Measurements from ENCODE around the gene CALML5. TPM values are rescaled to one million over a fixed set of nuclear protein-coding genes. Genes with fewer than 3 reads are reported as not detected.

Gene CALML5
- total RNA-seq (2014; rRNA removed; shearing (Covaris generic)) (not detected in 2 replicates), polyA plus RNA-seq (2016; fragmentation: Nextera tagmentation; extraction: Ambion mirVana) (not detected in 2 replicates)

GRCh38 chr10:5499493-5500140 is at the start of gene CALML5:
Gene CALML5, minus strand, starts transcription at chr10:5499570. Its CDS starts 132 bp downstream, at chr10:5499438.
- Histone ChIP-seq H3K9me3 (ENCODE audit: low read depth) (no peaks in the 10 kb centered on the region), H3K4me1 (ENCODE audit: insufficient read depth) (no peaks in the 10 kb centered on the region), H3K4me3 (no peak within 1 kb of the TSS), H4K20me1 (ENCODE audit: insufficient read depth) (no peaks in the 10 kb centered on the region), H3K27ac (no peak within 1 kb of the TSS), H3K4me2 (ENCODE audit: unreplicated experiment) (no peak within 1 kb of the TSS), H3K9ac (no peak within 1 kb of the TSS), H3F3A (ENCODE audit: insufficient read depth) (no peaks in the 10 kb centered on the region), H3K79me2 (ENCODE audit: insufficient read depth) (no peaks in the 10 kb centered on the region), H2AFZ (no peak within 1 kb of the TSS), H3K27me3 (replicated peaks; ENCODE audit: insufficient read depth) (no peaks in the 10 kb centered on the region; the same call in 1 of the 2 replicates), H3K9me2 (ENCODE audit: insufficient read depth) (no peaks in the 10 kb centered on the region), H3K36me3 (ENCODE audit: low read depth) (no peaks in the 10 kb centered on the region)
- 63 to 64% methylated on average over 10 of the region's 10 CpGs for WGBS, 2 experiments (ENCODE audit: low coverage in 1 of 2, low lambda C conversion rate in 2 of 2, missing lambda C conversion rate in 2 of 2)
- in situ Hi-C loops (cut with MboI) = no loop called here
- no peak for DNase-seq
- TF ChIP-seq EZH2 (IDR thresholded peaks at IDR 0.05; ENCODE audit: insufficient read depth, poor library complexity, severe bottlenecking) = no peak
- TF ChIP-seq EZH2phosphoT487 (IDR thresholded peaks at IDR 0.05; ENCODE audit: insufficient read depth, low read depth) = no peak

GRCh38 chr10:5547931-5548660 is 48.7 kb upstream of the CALML5 start:
- Histone ChIP-seq H3K36me3 (ENCODE audit: low read depth) (no peaks in the 10 kb centered on the region), H3K4me3 (peak overlapping the region; percentile 57), H3K27ac (peak overlapping the region; percentile 61), H3K9me2 (ENCODE audit: insufficient read depth) (no peaks in the 10 kb centered on the region), H3K79me2 (ENCODE audit: insufficient read depth) (no peaks in the 10 kb centered on the region), H3K9ac (peak overlapping the region; percentile 67), H3F3A (ENCODE audit: insufficient read depth) (peaks cover 30% of the 10 kb centered on the region), H2AFZ (peak overlapping the region; percentile 84), H3K4me1 (ENCODE audit: insufficient read depth) (peaks cover 27% of the 10 kb centered on the region), H4K20me1 (ENCODE audit: insufficient read depth) (no peaks in the 10 kb centered on the region), H3K9me3 (ENCODE audit: low read depth) (no peaks in the 10 kb centered on the region), H3K4me2 (ENCODE audit: unreplicated experiment) (peak overlapping the region; percentile 77), H3K27me3 (replicated peaks; ENCODE audit: insufficient read depth) (no peaks in the 10 kb centered on the region)
- in situ Hi-C loops (cut with MboI) = no loop called here
- no peak for TF ChIP-seq EZH2 (IDR thresholded peaks at IDR 0.05; ENCODE audit: insufficient read depth, poor library complexity, severe bottlenecking)
- TF ChIP-seq EZH2phosphoT487 (IDR thresholded peaks at IDR 0.05; ENCODE audit: insufficient read depth, low read depth) = no peak
- WGBS, 2 experiments (ENCODE audit: low coverage in 1 of 2, low lambda C conversion rate in 2 of 2, missing lambda C conversion rate in 2 of 2) = 45 to 48% methylated on average over 16 of the region's 16 CpGs
- no peak for DNase-seq

DNA sequence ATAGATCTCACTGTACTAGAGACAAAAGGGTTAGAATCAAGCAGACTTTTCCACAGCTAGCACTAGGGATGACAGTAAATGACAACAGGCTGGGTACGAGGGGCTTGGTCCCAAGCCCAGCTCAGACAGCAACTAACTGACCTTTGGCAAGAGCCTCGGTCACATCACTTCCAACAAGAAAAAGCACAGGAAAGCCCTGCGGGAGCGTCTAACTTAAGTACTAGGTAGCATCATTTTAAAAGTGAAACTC is 48.2 kb upstream of the CALML5 start:
- Histone ChIP-seq H3K9ac (peak overlapping the region; percentile 67), H3K79me2 (ENCODE audit: insufficient read depth) (no peaks in the 10 kb centered on the region), H3K4me1 (ENCODE audit: insufficient read depth) (peaks cover 27% of the 10 kb centered on the region), H3K27me3 (replicated peaks; ENCODE audit: insufficient read depth) (no peaks in the 10 kb centered on the region), H3K27ac (peak overlapping the region; percentile 61), H4K20me1 (ENCODE audit: insufficient read depth) (no peaks in the 10 kb centered on the region), H3K9me2 (ENCODE audit: insufficient read depth) (no peaks in the 10 kb centered on the region), H3K9me3 (ENCODE audit: low read depth) (no peaks in the 10 kb centered on the region), H3K4me3 (peak overlapping the region; percentile 57), H3K4me2 (ENCODE audit: unreplicated experiment) (peak overlapping the region; percentile 77), H3F3A (ENCODE audit: insufficient read depth) (peaks cover 30% of the 10 kb centered on the region), H2AFZ (peak overlapping the region; percentile 84), H3K36me3 (ENCODE audit: low read depth) (no peaks in the 10 kb centered on the region)
- in situ Hi-C loops (cut with MboI) = no loop called here
- WGBS, 2 experiments (ENCODE audit: low coverage in 1 of 2, low lambda C conversion rate in 2 of 2, missing lambda C conversion rate in 2 of 2) = 5 to 13% methylated on average over 4 of the region's 4 CpGs
- no peak for TF ChIP-seq EZH2 (IDR thresholded peaks at IDR 0.05; ENCODE audit: insufficient read depth, poor library complexity, severe bottlenecking)
- TF ChIP-seq EZH2phosphoT487 (IDR thresholded peaks at IDR 0.05; ENCODE audit: insufficient read depth, low read depth) = no peak
- DNase-seq = peak; percentile 61

DNA sequence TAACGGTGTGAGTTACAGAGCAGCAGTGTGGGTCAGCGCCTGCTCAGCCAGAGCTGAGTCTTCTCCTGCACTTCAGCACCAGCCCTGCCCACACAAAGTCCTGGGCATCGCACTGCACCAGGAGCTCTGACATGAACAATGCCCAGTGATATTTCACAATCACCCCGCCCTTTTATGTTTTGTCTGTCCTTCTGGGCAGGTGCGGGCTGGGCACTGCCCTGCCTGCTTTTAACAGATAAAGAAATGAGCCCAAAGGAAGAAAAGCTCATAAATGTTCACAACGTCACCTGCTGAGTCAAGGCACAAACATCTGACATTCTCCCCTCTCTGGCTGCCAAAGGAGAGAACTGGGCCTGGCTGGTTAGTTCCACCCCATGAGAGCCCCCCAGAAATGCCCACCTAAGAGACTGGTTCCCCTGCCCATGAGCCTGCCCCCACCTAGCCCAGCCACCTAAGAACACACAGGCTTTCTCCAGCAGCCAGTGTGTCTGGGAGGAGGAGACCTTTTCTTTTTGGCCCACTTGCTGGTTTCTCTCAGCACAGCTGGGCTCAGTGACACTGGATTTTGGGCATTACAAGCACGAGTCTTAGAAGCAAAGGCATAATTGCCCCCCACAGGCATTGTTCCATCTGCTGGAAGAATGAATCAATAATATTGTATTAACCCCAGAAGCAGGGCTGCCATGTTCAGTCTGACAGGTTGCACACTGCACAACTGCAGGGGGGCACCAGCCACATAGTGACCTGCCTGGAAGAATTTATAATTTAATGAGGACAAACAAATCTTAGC is 47.7 kb upstream of the CALML5 start:
- Histone ChIP-seq H3K79me2 (ENCODE audit: insufficient read depth) (no peaks in the 10 kb centered on the region), H3F3A (ENCODE audit: insufficient read depth) (peaks cover 30% of the 10 kb centered on the region), H3K27me3 (replicated peaks; ENCODE audit: insufficient read depth) (no peaks in the 10 kb centered on the region), H3K4me3 (peak overlapping the region; percentile 57), H3K9me3 (ENCODE audit: low read depth) (no peaks in the 10 kb centered on the region), H4K20me1 (ENCODE audit: insufficient read depth) (no peaks in the 10 kb centered on the region), H2AFZ (peak overlapping the region; percentile 84), H3K4me1 (ENCODE audit: insufficient read depth) (peaks cover 27% of the 10 kb centered on the region), H3K9me2 (ENCODE audit: insufficient read depth) (no peaks in the 10 kb centered on the region), H3K9ac (peak overlapping the region; percentile 67), H3K4me2 (ENCODE audit: unreplicated experiment) (peak overlapping the region; percentile 77), H3K27ac (peak overlapping the region; percentile 61), H3K36me3 (ENCODE audit: low read depth) (no peaks in the 10 kb centered on the region)
- TF ChIP-seq EZH2phosphoT487 (IDR thresholded peaks at IDR 0.05; ENCODE audit: insufficient read depth, low read depth) = no peak
- no peak for TF ChIP-seq EZH2 (IDR thresholded peaks at IDR 0.05; ENCODE audit: insufficient read depth, poor library complexity, severe bottlenecking)
- in situ Hi-C loops (cut with MboI) = no loop called here
- peak; percentile 53 for DNase-seq
- WGBS, 2 experiments (ENCODE audit: low coverage in 1 of 2, low lambda C conversion rate in 2 of 2, missing lambda C conversion rate in 2 of 2) = 77 to 87% methylated on average over 7 of the region's 7 CpGs
